SK-N-SH (cell line): ENCODE measurements around the gene NYAP2. TPM values are rescaled to one million over a fixed set of nuclear protein-coding genes. Genes with fewer than 3 reads are reported as not detected.

Experiments
- CTCF ChIA-PET: fragments of 300-600, 350-600 bp; formaldehyde crosslinking; extraction: SDS; loops from one replicate; lab custom pipeline; 2021; lab: Yijun Ruan, JAX
- POLR2A ChIA-PET: fragments of 350-600 bp; sonication (Branson Sonifier 250); formaldehyde crosslinking; extraction: SDS; loops from one replicate; lab custom pipeline; 2020; ENCODE audit warnings: antibody characterized with exemption, inconsistent platforms; lab: Yijun Ruan, JAX
- DNase-seq: peaks from one replicate; pipeline ENCODE4 v3.0.0; 2012
- H2AFZ ChIP-seq: fragments of 200-600 bp; sonication (generic); 2 replicates; pipeline ENCODE4 v1.8.1; 2016; ENCODE audit warnings: antibody characterized with exemption, mild to moderate bottlenecking, low read depth
- H3F3A ChIP-seq: fragments of 200-600 bp; sonication (generic); replicated peaks from 2 replicates; pipeline ENCODE3; 2016; ENCODE audit warnings: antibody characterized with exemption, mild to moderate bottlenecking; ENCODE audit not compliant: insufficient read depth
- H3K27ac ChIP-seq, 2 experiments: fragments of 200-500 bp in 1 of 2; fragments of 200-600 bp in 1 of 2; sonication (Bioruptor generic) in 1 of 2; sonication (generic), shearing (Covaris generic) in 1 of 2; 2 replicates each; pipeline versions ENCODE4 v1.5.1 to v1.6.1; 2014 to 2016; ENCODE audit warnings: low read depth in 2 of 2, inconsistent platforms in 1 of 2, low read length in 1 of 2, mild to moderate bottlenecking in 1 of 2, mixed read lengths in 1 of 2
- H3K27me3 ChIP-seq: fragments of 200-600 bp; sonication (generic), shearing (Covaris generic); 2 replicates; pipeline ENCODE4 v1.6.1; 2016; ENCODE audit warnings: mixed run types; ENCODE audit not compliant: insufficient read depth
- H3K36me3 ChIP-seq, 2 experiments: fragments of 200-500 bp in 1 of 2; fragments of 200-600 bp in 1 of 2; sonication (Bioruptor generic) in 1 of 2; sonication (generic) in 1 of 2; replicated peaks in 1 of 2; 2 replicates each; pipeline versions ENCODE3 to v1.5.1; 2014 to 2016; ENCODE audit warnings: low read length in 1 of 2, mild to moderate bottlenecking in 1 of 2; ENCODE audit not compliant: insufficient read depth in 2 of 2, control insufficient read depth in 1 of 2
- H3K4me1 ChIP-seq, 2 experiments: fragments of 200-500 bp in 1 of 2; fragments of 200-600 bp in 1 of 2; sonication (Bioruptor generic) in 1 of 2; sonication (generic), shearing (Covaris generic) in 1 of 2; 2 replicates each; pipeline versions ENCODE4 v1.5.1 to v1.6.1; 2014 to 2016; ENCODE audit warnings: low read depth in 1 of 2, low read length in 1 of 2, mixed run types in 1 of 2; ENCODE audit not compliant: insufficient read depth in 2 of 2, control insufficient read depth in 1 of 2
- H3K4me2 ChIP-seq: fragments of 200-600 bp; sonication (generic), shearing (Covaris generic); 2 replicates; pipeline ENCODE4 v1.6.1; 2017; ENCODE audit warnings: mixed run types
- H3K4me3 ChIP-seq, 2 experiments: fragments of 200-500 bp in 1 of 2; fragments of 200-600 bp in 1 of 2; sonication (Bioruptor generic) in 1 of 2; sonication (generic), shearing (Covaris generic) in 1 of 2; 2 replicates each; pipeline versions ENCODE4 v1.5.1 to v1.8.1; 2014 to 2016; ENCODE audit warnings: low read depth in 2 of 2, inconsistent platforms in 1 of 2, low read length in 1 of 2, mild to moderate bottlenecking in 1 of 2, mixed read lengths in 1 of 2, moderate library complexity in 1 of 2
- H3K79me2 ChIP-seq: fragments of 200-600 bp; sonication (generic); 2 replicates; pipeline ENCODE4 v1.8.1; 2017; ENCODE audit warnings: mild to moderate bottlenecking; ENCODE audit not compliant: insufficient read depth
- H3K9ac ChIP-seq: fragments of 200-600 bp; sonication (generic); 2 replicates; pipeline ENCODE4 v1.6.1; 2017; ENCODE audit warnings: mixed run types
- H3K9me2 ChIP-seq: fragments of 200-600 bp; sonication (generic); 2 replicates; pipeline ENCODE4 v1.6.1; 2017; ENCODE audit warnings: mixed run types
- H3K9me3 ChIP-seq: fragments of 200-600 bp; sonication (generic); 2 replicates; pipeline ENCODE4 v1.6.1; 2017; ENCODE audit warnings: mixed run types, mild to moderate bottlenecking, moderate library complexity
- H4K20me1 ChIP-seq: fragments of 200-600 bp; sonication (generic); 2 replicates; pipeline ENCODE4 v1.6.1; 2017; ENCODE audit warnings: mild to moderate bottlenecking, mixed run types; ENCODE audit not compliant: insufficient read depth
- CTCF ChIP-seq: fragments of 200-600 bp; sonication (generic); IDR thresholded peaks from 2 replicates; pipeline ENCODE4 v1.6.1; 2017; ENCODE audit warnings: antibody characterized with exemption, mild to moderate bottlenecking, moderate library complexity
- GABPA ChIP-seq: IDR thresholded peaks from 2 replicates; pipeline ENCODE4 v1.4.0; 2012; ENCODE audit warnings: low read depth, mild to moderate bottlenecking
- GATA2 ChIP-seq: sonication (generic); formaldehyde crosslinking; IDR thresholded peaks from 2 replicates; pipeline ENCODE4 v1.5.0; 2020; ENCODE audit warnings: mild to moderate bottlenecking, missing genetic modification reagents
- JUND ChIP-seq: IDR thresholded peaks from 2 replicates; pipeline ENCODE4 v1.4.0; 2012
- NFIC ChIP-seq: IDR thresholded peaks from 2 replicates; pipeline ENCODE4 v1.4.0; 2012; ENCODE audit warnings: borderline replicate concordance
- NRF1 ChIP-seq: IDR thresholded peaks from 2 replicates; pipeline ENCODE4 v1.6.1; 2012; ENCODE audit warnings: low read depth, mild to moderate bottlenecking, low read length
- POLR2AphosphoS5 ChIP-seq: IDR thresholded peaks from 2 replicates; pipeline ENCODE4 v1.6.1; 2012; ENCODE audit warnings: low read depth, low read length
- RAD21 ChIP-seq: IDR thresholded peaks from 2 replicates; pipeline ENCODE4 v1.6.1; 2012; ENCODE audit warnings: mild to moderate bottlenecking, low read length
- RFX5 ChIP-seq: IDR thresholded peaks from 2 replicates; pipeline ENCODE4 v1.6.1; 2012; ENCODE audit warnings: mild to moderate bottlenecking, improper control_type of control experiment, low read length
- RXRA ChIP-seq: IDR thresholded peaks from 2 replicates; pipeline ENCODE4 v1.4.0; 2012; ENCODE audit warnings: low read depth, mild to moderate bottlenecking, borderline replicate concordance
- SIN3A ChIP-seq: IDR thresholded peaks from 2 replicates; pipeline ENCODE4 v1.6.1; 2012; ENCODE audit warnings: low read depth, mild to moderate bottlenecking, low read length, moderate library complexity, borderline replicate concordance
- TCF12 ChIP-seq: IDR thresholded peaks from 2 replicates; pipeline ENCODE4 v1.4.0; 2012
- YY1 ChIP-seq: IDR thresholded peaks from 2 replicates; pipeline ENCODE4 v1.4.0; 2012; ENCODE audit warnings: low read depth, mild to moderate bottlenecking
- WGBS: methylation state at CpG from one replicate; pipeline ENCODE4 v1.1.6; 2017; ENCODE audit warnings: low lambda C conversion rate; 5-methylcytosine and 5-hydroxymethylcytosine counted together
- polyA plus RNA-seq, 3 experiments: library from polyadenylated mRNA; depleted of rRNA; stranded (reverse); fragments of >200 nt; gene quantifications; 2 replicates each; pipeline ENCODE4 v1.2.3, GENCODE V29; 2012
- TF ChIP-seq, protein P1 (sequence below): fragments of 150-350 bp; IDR thresholded peaks from 2 replicates; pipeline ENCODE4 v1.6.1; 2016; ENCODE audit warnings: mild to moderate bottlenecking, low read depth, low read length

The NYAP2 gene
- polyA plus RNA-seq, 1 of the 3 experiments (the other 2 are of a cell fraction) = not detected

GRCh38 chr2:225526760-225527390 lies 127.4 kb downstream of the NYAP2 start:
- no peaks in the 10 kb centered on the region for H3K79me2 ChIP-seq
- POLR2A ChIA-PET = no interaction called here
- CTCF ChIA-PET = interaction anchor here (0.6 kb wide), 1 partner anchor 690 kb away, joined by 3 read pairs; no protein-coding TSS in a partner anchor

DNA sequence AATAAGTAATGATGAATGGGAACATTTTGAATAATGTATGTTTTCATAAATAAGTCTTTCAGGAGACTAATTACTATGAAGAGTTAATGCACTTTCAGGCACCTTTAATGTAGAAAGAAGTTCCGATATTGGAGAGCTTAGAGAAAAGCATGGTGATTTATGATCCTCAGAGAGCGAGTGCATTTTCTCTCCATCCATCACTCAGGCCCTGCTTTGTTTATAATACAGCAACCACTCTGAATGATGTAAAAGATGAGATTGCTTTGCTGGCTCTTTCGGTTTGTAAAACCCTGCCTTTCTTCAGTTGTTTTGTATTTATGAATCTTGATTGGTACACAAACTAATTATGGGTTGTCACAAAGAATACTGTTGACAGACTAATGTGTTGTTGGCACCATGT lies 132.0 kb downstream of the NYAP2 start:
- no peaks in the 10 kb centered on the region for H3K27me3 ChIP-seq

More at GRCh38 chr2:225526760-225527390, 127.4 kb downstream of the NYAP2 start:
- 26% methylated on average over 4 of the region's 4 CpGs for WGBS
- Histone ChIP-seq H3K9ac (no peak overlapping the region), H3F3A (no peaks in the 10 kb centered on the region), H3K4me1 (peaks cover 0 to 5% of the 10 kb centered on the region in 2 experiments; a peak in 1 of 4 replicates), H3K36me3 (no peaks in the 10 kb centered on the region), H3K27ac (no peak overlapping the region), H3K4me3 (no peak overlapping the region), H3K9me3 (no peaks in the 10 kb centered on the region), H3K4me2 (no peak overlapping the region), H4K20me1 (no peaks in the 10 kb centered on the region), H2AFZ (no peak overlapping the region), H3K9me2 (no peaks in the 10 kb centered on the region), H3K27me3 (no peaks in the 10 kb centered on the region)
- DNase-seq = no peak
- no peak for TF ChIP-seq NRF1
- no peak for TF ChIP-seq RXRA
- TF ChIP-seq RFX5 = no peak
- TF ChIP-seq, protein P1, sequence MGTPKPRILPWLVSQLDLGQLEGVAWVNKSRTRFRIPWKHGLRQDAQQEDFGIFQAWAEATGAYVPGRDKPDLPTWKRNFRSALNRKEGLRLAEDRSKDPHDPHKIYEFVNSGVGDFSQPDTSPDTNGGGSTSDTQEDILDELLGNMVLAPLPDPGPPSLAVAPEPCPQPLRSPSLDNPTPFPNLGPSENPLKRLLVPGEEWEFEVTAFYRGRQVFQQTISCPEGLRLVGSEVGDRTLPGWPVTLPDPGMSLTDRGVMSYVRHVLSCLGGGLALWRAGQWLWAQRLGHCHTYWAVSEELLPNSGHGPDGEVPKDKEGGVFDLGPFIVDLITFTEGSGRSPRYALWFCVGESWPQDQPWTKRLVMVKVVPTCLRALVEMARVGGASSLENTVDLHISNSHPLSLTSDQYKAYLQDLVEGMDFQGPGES = no peak
- no peak for TF ChIP-seq NFIC
- no peak for TF ChIP-seq JUND
- no peak for TF ChIP-seq POLR2AphosphoS5
- TF ChIP-seq GATA2 (CRISPR knock-in tag) = no peak
- TF ChIP-seq SIN3A = no peak

More for the DNA sequence above, 132.0 kb downstream of the NYAP2 start:
- no peaks in the 10 kb centered on the region for H3K9me3 ChIP-seq
- no peaks in the 10 kb centered on the region for H4K20me1 ChIP-seq
- peaks cover 0 to 5% of the 10 kb centered on the region in 2 experiments; a peak in 1 of 4 replicates for H3K4me1 ChIP-seq
- 55% methylated on average over 3 of the region's 3 CpGs for WGBS
- H3K9ac ChIP-seq = no peak overlapping the region
- POLR2A ChIA-PET = no interaction called here
- no peaks in the 10 kb centered on the region for H3K79me2 ChIP-seq
- no peak for DNase-seq
- CTCF ChIA-PET = no interaction called here
- no peak for TF ChIP-seq RFX5
- TF ChIP-seq GABPA = no peak
- TF ChIP-seq RAD21 = no peak
- no peak for TF ChIP-seq CTCF
- no peak for TF ChIP-seq NFIC
- TF ChIP-seq YY1 = no peak
- TF ChIP-seq JUND = no peak
- no peak for TF ChIP-seq TCF12
- no peaks in the 10 kb centered on the region for H3K9me2 ChIP-seq
- H3K4me2 ChIP-seq = no peak overlapping the region
- H2AFZ ChIP-seq = no peak overlapping the region
- no peaks in the 10 kb centered on the region for H3K36me3 ChIP-seq
- H3F3A ChIP-seq = no peaks in the 10 kb centered on the region
- no peak overlapping the region for H3K27ac ChIP-seq
- H3K4me3 ChIP-seq = no peak overlapping the region
